Transverse colon (tissue), 4 donors: Measurements from ENCODE around the gene AEN. TPM values are rescaled to one million over a fixed set of nuclear protein-coding genes. Genes with fewer than 3 reads are reported as not detected.

Experiments
- DNase-seq: peaks from one replicate; pipeline ENCODE4 v3.0.0-alpha.2; 2019
- H3K27ac ChIP-seq, 4 donors: fragments of 200-600 bp; sonication (generic); 2 replicates each; pipeline ENCODE4 v1.5.1; 2016 to 2018; ENCODE audit warnings: inconsistent platforms in 4 of 4
- H3K27me3 ChIP-seq: fragments of 200-600 bp; sonication (generic); 2 replicates; pipeline ENCODE4 v1.5.1; 2017; ENCODE audit warnings: inconsistent platforms
- H3K36me3 ChIP-seq, 4 donors: fragments of 200-600 bp; sonication (generic); 2 replicates each; pipeline ENCODE4 v1.5.1; 2017 to 2019; ENCODE audit warnings: inconsistent platforms in 4 of 4
- H3K4me1 ChIP-seq, 4 donors: fragments of 200-600 bp; sonication (generic); 2 replicates each; pipeline ENCODE4 v1.5.1; 2017 to 2020; ENCODE audit warnings: inconsistent platforms in 4 of 4
- H3K4me3 ChIP-seq, 4 donors: fragments of 200-600 bp; sonication (generic); 1 replicate in 1 of 4; 2 replicates in 3 of 4; pipeline versions ENCODE4 v1.5.1 to v1.6.1; 2017 to 2019; ENCODE audit warnings: inconsistent platforms in 4 of 4
- H3K9me3 ChIP-seq, 2 donors: fragments of 200-600 bp; sonication (generic); 2 replicates each; pipeline ENCODE4 v1.5.1; 2017 to 2019; ENCODE audit warnings: inconsistent platforms in 2 of 2
- EP300 ChIP-seq: sonication (generic); formaldehyde crosslinking; IDR thresholded peaks from one replicate; pipeline ENCODE4 v1.6.1; 2017; ENCODE audit warnings: antibody characterized with exemption, low read depth
- POLR2A ChIP-seq: fragments of 450-650 bp; IDR thresholded peaks from one replicate; pipeline ENCODE4 v1.6.1; 2016; ENCODE audit warnings: antibody characterized with exemption, mild to moderate bottlenecking, moderate library complexity
- POLR2AphosphoS5 ChIP-seq, 3 donors: sonication (generic); formaldehyde crosslinking; IDR thresholded peaks; one replicate each; pipeline ENCODE4 v1.6.1; 2016; ENCODE audit warnings: antibody characterized with exemption in 3 of 3
- WGBS, 2 donors: methylation state at CpG; one replicate each; pipeline ENCODE4 v1.1.5; 2018; ENCODE audit warnings: low coverage in 1 of 2; 5-methylcytosine and 5-hydroxymethylcytosine counted together
- in situ Hi-C, 4 donors: fragments of 200-750 bp; cut with MboI; loops; one replicate each; pipeline versions ENCODE4 v1.15.0 to v1.15.1; 2017; ENCODE audit warnings: low sequenced_read_pairs in 3 of 4, low pct_ligation_motif_present in 1 of 4, low pct_unique_long_range_greater_than_20kb in 1 of 4
- intact Hi-C: fragments of 100-400 bp; cut with DNase I; formaldehyde crosslinking; loops from one replicate; pipeline ENCODE4 v1.15.1; 2023; ENCODE audit warnings: low total_unique reads
- total RNA-seq, 4 donors: library from RNA; depleted of rRNA; stranded (reverse); fragments of >200 nt; gene quantifications; one replicate each; pipeline ENCODE4 v1.1.0, GENCODE V29; 2016
- TF ChIP-seq, protein P1 (sequence below), 5 experiments: fragments of 200-600 bp in 3 of 5; fragments of 450-650 bp in 2 of 5; sonication (generic) in 3 of 5; IDR thresholded peaks; 1 replicate in 2 of 5; 2 replicates in 3 of 5; pipeline ENCODE4 v1.5.1; 2016 to 2017; ENCODE audit warnings: antibody characterized with exemption in 5 of 5, inconsistent platforms in 3 of 5, mild to moderate bottlenecking in 2 of 5, moderate library complexity in 1 of 5

Gene AEN
- total RNA-seq, 4 donors from 2014 or later: 1.5 to 22.7 (median 8.7) TPM

DNA sequence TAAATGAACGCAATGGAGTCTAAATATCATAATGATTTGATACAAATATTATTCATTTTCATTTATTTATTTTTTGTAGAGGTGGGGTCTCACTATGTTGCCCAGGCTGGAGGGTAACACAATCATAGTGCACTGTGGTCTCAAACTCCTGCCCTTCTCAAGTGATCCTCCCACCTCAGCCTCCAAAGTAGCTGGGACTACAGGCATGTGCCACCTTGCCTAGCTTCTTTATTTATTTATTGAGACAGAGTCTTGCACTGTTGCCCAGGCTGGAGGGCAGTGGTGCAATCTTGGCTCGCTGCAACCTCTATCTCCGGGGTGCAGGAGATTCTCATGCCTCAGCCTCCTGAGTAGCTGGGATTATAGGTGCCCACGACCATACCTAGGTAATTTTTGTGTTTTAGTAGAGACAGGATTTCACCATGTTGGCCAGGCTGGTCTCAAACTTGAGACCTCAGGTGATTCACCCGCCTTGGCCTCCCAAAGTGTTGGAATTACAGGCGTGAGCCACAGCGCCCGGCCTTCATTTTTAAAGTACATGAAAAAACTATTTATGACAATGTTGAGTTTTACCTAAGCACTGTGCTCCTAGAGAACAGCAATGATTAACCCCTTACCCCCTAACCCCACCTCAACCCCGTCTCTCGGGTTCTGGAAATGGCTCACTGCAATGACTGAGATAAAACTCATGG, 4.0 kb upstream of the AEN start:
- Histone ChIP-seq H3K9me3 (no peaks in the 10 kb centered on the region), H3K27ac (no peak overlapping the region), H3K4me1 (peaks cover 7 to 30% (median 13%) of the 10 kb centered on the region in 4 donors), H3K27me3 (no peaks in the 10 kb centered on the region), H3K36me3 (no peaks in the 10 kb centered on the region), H3K4me3 (no peak overlapping the region)
- WGBS, 2 donors: 87 to 91% methylated on average over 7 to 10 of the region's 10 CpGs
- intact Hi-C loops: no loop called here
- no peak for TF ChIP-seq POLR2AphosphoS5 (IDR thresholded peaks at IDR 0.05)
- TF ChIP-seq, protein P1, sequence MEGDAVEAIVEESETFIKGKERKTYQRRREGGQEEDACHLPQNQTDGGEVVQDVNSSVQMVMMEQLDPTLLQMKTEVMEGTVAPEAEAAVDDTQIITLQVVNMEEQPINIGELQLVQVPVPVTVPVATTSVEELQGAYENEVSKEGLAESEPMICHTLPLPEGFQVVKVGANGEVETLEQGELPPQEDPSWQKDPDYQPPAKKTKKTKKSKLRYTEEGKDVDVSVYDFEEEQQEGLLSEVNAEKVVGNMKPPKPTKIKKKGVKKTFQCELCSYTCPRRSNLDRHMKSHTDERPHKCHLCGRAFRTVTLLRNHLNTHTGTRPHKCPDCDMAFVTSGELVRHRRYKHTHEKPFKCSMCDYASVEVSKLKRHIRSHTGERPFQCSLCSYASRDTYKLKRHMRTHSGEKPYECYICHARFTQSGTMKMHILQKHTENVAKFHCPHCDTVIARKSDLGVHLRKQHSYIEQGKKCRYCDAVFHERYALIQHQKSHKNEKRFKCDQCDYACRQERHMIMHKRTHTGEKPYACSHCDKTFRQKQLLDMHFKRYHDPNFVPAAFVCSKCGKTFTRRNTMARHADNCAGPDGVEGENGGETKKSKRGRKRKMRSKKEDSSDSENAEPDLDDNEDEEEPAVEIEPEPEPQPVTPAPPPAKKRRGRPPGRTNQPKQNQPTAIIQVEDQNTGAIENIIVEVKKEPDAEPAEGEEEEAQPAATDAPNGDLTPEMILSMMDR (IDR thresholded peaks at IDR 0.05): no peak
- TF ChIP-seq EP300: no peak
- no peak for TF ChIP-seq POLR2A
- in situ Hi-C loops: loop anchor here in 3 of 4 donors (10.0 to 25.0 kb wide), 2 partner anchors 130 to 142 kb away; no protein-coding TSS in a partner anchor
- DNase-seq: no peak

DNA sequence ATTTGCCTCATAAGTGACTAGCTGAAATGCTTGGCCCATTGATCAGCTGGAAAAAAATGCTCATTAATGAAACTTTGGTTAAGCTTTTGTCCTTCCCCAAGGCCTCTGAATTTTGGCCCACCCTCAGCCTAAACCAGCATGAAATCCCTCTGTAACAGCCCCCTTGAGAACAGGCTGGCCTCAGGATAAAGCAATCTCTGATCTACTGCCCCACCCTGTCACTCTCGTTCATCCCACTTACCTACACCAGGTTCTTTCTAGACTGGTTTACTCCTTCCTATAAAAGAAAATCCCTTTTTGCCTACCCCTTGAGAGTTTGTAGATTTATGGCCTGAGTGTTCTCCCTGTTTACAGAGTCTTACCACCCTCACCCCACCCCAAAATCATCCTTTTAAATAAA, 3.4 kb upstream of the AEN start:
- in situ Hi-C loops: loop anchor here in 3 of 4 donors (10.0 to 25.0 kb wide), 2 partner anchors 130 to 143 kb away; no protein-coding TSS in a partner anchor

DNA sequence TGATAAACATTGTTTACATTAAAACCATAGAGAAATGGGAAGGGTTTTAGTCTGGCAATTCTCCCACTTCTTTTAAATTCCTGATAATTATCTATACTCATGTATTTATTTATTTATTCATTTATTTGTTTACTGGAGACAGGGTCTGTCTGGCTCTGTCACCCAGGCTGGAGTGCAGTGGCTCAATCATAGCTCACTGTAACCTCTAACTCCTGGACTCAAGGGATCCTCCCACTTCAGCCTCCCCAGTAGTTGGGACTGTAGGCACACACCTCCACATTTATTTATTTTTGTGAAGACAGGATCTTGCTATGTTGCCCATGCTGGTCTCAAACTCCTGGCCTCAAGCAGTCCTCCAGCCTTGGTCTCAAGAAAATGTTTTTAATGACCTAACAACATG, 2.5 kb upstream of the AEN start:
- Histone ChIP-seq H3K4me3 (no peak overlapping the region), H3K4me1 (peaks cover 13 to 44% (median 26%) of the 10 kb centered on the region in 4 donors), H3K27me3 (no peaks in the 10 kb centered on the region), H3K36me3 (no peaks in the 10 kb centered on the region), H3K9me3 (no peaks in the 10 kb centered on the region), H3K27ac (no peak overlapping the region)
- intact Hi-C loops: no loop called here
- no peak for DNase-seq
- in situ Hi-C loops: loop anchor here in 3 of 4 donors (10.0 to 25.0 kb wide), 2 partner anchors 131 to 144 kb away; no protein-coding TSS in a partner anchor
- TF ChIP-seq, protein P1 (IDR thresholded peaks at IDR 0.05): no peak
- TF ChIP-seq POLR2A: no peak
- no peak for TF ChIP-seq POLR2AphosphoS5 (IDR thresholded peaks at IDR 0.05)

More for the DNA sequence above, 3.4 kb upstream of the AEN start:
- no peak for DNase-seq
- Histone ChIP-seq H3K4me1 (peaks cover 10 to 36% (median 19%) of the 10 kb centered on the region in 4 donors), H3K36me3 (no peaks in the 10 kb centered on the region), H3K4me3 (no peak overlapping the region), H3K27me3 (no peaks in the 10 kb centered on the region), H3K9me3 (no peaks in the 10 kb centered on the region), H3K27ac (no peak overlapping the region)
- intact Hi-C loops: no loop called here
- WGBS, 2 donors: 32 to 71% methylated on average over 1 of the region's 1 CpG
- TF ChIP-seq EP300 (no peak), POLR2AphosphoS5 (IDR thresholded peaks at IDR 0.05) (no peak), POLR2A (no peak)
- TF ChIP-seq, protein P1 (IDR thresholded peaks at IDR 0.05): no peak

DNA sequence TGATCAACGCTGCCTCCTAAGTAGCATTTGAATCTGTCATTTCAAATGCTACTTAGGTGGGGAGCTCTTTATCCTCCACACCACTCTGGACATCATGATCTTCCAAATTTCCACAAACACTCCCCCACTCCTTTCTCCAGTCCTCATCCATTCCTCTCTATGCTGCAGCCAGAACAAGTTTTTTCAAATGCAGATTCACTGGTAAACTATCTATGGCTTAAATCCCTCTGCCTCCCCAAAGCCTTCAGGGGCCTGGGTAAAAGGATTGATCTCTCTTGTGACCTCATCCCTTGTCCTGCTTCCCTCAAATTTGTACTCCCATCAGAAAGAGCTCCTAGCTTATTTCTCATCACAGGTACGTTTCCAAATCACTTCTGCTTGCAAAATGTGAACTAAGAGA, 1.3 kb upstream of the AEN start:
- TF ChIP-seq POLR2A (no peak), POLR2AphosphoS5 (IDR thresholded peaks at IDR 0.05) (no peak), EP300 (no peak)
- TF ChIP-seq, protein P1 (IDR thresholded peaks at IDR 0.05): no peak
- Histone ChIP-seq H3K4me3 (no peak overlapping the region), H3K27me3 (no peaks in the 10 kb centered on the region), H3K36me3 (no peaks in the 10 kb centered on the region), H3K9me3 (no peaks in the 10 kb centered on the region), H3K27ac (no peak overlapping the region), H3K4me1 (peaks cover 13 to 49% (median 30%) of the 10 kb centered on the region in 4 donors)
- WGBS, 2 donors: 74% methylated on average over 2 of the region's 2 CpGs; no CpG with 5 or more reads in 1 of the 2 donors
- intact Hi-C loops (no loop called here), in situ Hi-C loops (loop anchor here in 3 of 4 donors (10.0 to 25.0 kb wide), 2 partner anchors 132 to 145 kb away; no protein-coding TSS in a partner anchor)
- no peak for DNase-seq
